Activated CD4-positive, alpha-beta T cell treated with anti-CD3 and anti-CD28 coated beads, Interleukin-2, Interleukin-6, amounts not matched to agents 100 ng/mL and 50 ng/mL, durations not matched to agents 16 hours and 8 hours (primary cell): ENCODE data around the gene EVX2.

Source experiments
- DNase-seq: peaks from one replicate; pipeline ENCODE4 v3.0.0-alpha.2; 2020

EVX2 gene

DNA sequence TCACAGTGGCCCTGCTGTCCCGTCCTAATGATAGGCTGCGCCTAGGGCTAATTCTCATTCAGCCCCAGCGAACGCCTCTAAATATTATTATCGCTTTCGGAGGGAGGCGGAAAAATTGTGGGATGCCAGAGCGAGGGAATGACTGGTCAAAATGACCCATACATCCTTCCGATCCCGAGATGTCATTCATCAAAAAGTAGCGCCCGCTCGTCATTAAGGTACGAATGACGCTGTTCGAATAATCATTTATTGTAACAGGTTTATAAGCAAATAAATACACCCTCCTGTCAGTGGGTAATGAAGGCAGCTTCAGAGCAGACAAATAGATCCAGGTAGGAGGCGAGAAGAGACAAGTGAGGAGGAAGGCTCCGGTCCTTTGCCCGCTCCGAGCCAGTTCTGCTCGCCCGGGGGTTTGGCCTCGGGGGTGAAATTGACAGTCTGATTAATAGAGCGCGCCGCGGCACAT, at the start of gene EVX2:
Gene EVX2, minus strand, starts transcription at position 167 of the 466 bp plus-strand sequence. CDS start 186 bp downstream, outside the sequence.
- no peak for DNase-seq

DNA sequence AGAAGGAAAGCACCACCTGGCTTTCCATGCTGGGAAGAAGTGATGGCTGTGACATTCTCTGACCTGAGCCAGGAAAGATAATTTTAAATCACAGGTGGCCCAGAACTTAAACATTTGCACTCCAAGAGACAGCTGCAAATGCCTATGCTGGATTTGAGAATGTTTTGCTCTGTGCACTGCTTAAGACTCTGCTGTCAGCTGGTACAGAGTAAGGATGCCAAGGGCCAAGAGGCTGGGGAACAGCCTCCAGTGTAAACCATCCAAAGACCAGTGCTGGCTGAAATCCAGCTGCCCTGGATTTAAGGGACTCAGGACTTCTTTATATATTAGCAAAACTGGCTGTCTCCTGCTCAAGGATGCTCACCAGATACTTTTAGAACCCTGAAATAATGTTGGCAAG, 49.6 kb upstream of the EVX2 start:
- no peak for DNase-seq

DNA sequence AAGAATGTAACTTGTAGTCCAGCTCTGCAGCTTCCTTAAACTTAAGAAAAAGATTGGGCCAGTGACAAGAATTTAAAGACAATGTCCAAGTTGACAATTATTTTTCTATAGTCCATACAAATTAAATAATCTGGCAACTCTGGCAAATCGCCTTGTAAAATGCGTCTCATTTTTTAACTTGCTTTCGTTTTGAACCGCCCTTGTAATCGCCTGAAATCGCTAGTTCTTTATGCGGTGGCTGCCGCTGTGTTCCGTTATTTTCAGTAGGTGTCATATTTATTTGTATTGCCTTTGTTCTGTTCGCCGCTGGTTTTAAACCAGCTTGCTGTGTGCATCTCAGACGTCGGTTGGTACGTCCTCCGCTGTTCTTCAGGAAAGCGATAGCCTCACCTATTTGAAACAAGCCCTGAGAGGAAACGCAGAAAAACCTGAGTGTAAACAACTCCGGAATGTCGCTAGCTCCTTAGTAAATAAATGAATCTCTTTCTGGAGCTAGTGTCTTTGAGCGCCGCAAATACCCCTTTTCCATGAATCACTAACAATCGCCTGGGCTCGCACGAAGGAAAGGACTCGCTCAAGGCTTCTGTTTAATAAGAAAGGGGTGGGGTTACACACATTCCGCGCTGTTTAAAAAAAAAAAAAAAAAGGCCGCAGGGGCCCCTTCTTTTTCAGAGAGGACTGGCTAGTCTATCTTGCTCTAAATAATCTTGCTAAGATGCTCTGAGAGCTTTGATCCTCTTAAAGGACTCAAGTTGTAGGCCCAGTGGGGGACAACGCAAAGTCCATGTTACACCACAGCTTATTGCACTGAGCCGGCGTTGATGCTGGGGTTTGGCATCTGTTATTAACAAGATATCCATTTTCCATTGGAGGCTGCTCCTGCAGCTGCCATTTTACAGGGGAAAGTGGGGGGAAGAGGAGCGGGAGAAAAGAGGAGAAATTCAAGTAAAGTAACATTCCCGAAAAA, 48.7 kb upstream of the EVX2 start:
- DNase-seq = no peak

DNA sequence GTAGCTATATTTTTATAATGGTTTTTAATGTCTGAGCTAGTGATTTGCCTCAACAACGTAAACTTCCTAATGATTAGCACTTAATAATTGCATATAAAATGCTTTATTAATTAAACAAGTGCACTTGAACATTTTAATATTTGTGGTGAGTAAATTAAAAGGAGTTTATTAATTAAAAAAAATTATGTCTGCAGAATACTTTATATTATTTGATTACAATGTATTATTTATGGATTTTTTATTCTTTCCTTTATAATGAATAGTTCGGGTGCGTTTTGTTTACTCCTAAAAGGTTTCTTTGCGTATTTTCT, 48.0 kb upstream of the EVX2 start:
- no peak for DNase-seq

DNA sequence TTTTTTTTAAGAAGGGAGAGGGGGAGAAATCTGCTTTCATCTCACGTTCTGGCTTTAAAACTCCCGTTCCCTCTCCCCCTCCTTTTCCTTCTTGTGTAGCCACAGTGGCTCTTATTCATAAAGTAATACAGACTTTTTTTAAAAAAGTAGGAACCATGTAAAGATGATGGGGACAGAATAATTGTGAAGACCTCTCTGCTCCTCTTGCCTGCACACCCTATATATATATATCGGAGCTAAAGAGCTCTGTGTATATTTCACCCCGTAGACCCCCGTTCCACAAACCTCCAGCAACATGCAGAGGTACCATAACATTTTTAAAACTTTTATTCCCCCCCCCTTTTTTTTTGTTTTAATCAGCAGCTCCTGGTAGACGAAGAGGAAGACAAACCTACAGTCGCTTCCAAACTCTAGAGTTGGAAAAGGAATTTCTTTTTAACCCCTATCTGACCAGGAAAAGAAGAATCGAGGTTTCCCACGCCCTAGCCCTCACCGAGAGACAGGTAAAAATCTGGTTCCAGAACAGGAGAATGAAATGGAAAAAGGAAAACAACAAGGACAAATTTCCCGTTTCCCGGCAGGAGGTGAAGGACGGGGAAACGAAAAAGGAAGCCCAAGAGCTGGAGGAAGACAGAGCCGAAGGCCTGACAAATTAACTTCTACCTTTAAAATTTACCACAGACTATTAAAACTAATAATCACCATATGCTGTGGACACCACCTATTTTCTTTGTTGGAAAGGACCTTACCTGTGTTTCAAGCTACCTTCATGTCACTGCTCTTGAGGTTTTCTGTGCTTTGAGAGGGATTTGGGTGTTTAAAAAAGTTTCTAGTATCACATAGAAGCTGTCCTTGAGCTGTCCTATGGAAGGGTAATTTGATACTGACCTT, 47.4 kb upstream of the EVX2 start:
- no peak for DNase-seq

DNA sequence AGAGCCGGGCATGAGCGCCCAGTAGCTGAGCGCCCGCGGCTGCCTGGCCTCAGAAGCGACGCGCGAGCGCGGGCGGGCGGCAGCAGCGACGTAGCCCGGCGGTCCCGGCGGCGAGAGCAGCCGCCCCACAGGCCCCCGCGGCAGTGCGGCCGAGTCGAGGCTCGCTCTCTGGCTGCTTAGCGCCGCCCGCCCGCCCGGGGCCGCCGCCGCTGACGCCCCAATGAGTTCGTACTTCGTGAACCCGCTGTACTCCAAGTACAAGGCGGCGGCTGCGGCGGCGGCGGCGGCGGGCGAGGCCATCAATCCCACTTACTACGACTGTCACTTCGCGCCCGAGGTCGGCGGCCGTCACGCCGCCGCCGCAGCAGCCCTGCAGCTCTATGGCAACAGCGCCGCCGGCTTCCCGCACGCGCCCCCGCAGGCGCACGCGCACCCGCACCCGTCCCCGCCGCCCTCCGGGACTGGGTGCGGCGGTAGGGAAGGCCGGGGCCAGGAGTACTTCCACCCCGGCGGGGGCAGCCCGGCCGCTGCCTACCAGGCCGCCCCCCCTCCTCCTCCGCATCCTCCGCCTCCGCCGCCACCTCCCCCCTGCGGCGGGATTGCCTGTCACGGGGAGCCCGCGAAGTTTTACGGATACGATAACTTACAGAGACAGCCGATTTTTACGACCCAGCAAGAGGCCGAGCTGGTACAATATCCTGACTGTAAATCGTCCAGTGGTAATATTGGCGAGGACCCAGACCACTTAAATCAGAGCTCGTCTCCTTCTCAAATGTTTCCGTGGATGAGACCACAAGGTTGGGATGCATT, 46.6 kb upstream of the EVX2 start:
- peak; percentile 16 for DNase-seq

DNA sequence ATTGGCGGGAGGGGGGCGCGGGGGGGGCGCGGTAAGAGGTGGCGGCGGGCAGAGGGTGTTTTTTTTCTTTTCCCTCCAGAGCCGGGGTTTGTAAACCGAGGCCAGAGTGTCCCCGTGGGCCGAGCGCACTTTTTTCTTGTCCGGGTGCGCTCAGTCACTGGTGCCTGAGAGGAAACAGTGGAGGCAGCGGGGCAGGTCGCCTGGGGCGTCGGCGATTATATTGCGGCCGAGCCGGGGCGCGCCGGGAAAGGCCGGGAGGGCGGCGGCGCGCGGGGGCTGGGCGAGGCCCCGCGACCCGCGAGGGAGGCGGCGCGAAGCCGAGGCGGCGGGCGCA, 46.0 kb upstream of the EVX2 start:
- no peak for DNase-seq

DNA sequence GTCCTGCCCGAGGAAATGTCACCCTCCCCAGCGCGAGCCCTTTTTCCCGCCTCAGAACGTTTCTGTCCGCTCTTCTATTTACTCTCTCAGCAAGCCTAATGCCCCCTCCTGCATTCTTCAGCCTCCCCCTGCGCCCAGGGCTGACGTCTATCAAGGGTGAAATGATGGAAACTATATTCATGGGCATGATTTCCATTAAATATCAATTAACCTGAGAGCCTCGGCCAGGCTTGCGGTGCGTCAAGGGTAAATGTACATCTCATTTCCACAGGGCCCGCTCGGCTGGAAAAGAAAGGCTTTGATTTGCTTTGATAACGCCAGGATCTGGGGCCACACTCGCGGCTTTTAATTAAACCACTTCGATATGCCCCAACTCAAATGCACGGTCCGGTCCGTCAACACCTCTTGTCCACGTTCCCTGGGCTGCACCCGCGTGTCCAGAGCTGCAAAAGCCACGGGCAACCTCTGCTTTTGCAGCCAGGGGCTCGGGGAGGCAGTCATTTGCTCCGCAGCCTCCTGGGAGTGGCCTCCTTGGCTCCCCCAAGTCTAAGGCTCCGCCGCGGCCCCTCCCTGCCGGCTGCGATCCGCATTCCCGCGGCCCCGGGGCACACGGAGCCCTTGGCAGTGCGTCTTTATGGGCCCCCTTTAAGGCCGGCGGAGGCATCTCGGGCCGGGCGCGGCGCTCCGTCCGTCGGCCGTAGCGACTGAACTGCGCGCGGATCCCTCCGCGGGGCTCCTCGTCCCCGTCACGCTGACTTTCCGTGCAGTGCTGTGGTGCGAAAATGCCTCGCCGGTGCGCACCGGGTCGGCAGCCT, 45.4 kb upstream of the EVX2 start, which contains the start of gene HOXD8:
Gene HOXD8, plus strand, starts transcription at position 724 of the 815 bp plus-strand sequence. CDS start 662 bp downstream, outside the sequence.
- DNase-seq = no peak

DNA sequence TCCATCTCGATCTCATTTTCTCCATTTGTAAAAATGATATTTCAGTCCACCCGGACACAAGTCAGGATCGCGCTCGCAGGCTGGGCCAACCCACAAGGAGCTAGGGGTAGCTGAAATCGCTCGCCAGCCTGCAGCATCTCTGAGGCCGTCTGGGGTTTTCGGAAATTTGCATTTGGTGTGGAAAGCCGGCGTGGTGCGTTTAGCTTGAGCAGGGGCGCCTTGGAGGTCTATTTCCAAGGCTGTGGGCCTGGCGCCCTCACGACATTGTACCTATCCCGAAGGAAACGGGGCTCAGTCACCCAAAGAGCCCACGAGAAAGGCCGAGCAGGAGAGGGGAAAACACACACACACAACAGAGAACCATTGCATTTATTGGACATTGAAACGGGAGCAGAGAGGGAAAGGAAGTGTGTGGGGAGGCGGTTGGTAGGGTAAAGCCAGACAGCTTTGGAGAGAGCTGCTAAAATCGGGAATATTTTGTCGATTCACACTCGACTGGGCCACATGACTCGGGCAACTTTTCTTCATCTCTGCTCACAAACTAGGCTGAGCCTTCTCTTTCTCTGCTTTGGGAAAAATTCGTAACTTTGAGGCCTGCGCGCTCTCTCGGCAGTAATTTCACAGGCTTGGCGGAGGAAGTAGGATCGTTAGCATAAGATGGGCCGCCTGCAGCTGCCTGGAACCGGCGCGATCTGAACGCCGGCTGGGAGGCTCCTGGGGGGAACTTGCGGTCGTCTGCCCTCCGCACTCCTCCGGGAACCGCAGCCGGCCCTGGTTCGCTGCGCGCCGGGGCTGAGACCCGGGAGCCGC, 44.6 kb upstream of the EVX2 start:
- no peak for DNase-seq

DNA sequence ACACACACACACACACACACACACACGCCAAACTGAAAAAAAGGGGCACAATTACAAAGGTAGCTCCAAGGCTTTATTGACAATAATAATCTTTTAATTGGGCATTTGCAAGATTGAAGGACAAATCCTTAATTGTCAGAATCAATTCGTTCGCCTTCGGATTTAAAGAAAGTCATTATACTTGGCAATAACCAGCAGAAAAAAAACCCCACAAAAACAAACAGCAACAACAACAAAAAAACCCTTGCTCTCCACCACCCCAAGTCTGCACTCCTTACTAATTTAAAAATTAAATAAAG, 44.0 kb upstream of the EVX2 start:
- DNase-seq = no peak

DNA sequence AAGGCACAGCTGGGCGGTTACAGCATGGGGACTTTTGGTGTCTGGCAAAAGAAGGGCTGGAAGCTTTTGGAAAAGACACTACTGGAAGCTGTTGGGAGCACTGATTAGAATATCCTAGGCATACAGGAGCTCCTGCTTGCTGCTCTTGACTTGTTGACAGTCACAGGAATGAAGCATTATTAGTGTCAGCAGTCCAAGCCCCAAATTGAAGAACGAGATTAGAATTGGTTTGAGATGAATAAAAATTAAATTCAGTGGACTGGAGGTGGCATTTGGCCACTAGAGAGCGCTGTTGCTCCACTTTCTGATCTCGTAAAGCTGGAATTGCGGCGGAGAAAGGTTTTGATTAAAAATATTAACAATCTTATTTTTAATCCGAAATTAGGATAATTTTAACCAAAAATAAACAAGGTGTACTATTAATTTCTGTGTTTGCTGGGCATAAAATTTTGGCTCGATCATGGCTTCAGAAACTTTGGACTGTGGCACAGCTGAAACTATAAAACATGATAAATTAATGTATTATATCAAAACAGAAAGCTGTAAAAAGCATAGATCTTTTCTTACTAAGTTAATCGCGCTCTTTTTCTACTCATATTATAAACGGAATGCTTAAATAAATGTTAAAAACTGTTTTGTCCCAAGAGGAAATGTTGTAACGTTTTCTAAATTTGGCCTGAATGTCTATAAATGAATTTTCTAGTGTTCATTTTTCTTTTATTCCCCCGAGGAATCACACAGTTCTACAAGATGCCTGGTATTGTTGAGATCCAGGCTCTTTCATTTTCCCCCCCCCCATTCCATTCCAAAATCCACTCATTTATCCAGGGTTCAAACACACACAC, 43.4 kb upstream of the EVX2 start:
- peak; percentile 56 for DNase-seq

DNA sequence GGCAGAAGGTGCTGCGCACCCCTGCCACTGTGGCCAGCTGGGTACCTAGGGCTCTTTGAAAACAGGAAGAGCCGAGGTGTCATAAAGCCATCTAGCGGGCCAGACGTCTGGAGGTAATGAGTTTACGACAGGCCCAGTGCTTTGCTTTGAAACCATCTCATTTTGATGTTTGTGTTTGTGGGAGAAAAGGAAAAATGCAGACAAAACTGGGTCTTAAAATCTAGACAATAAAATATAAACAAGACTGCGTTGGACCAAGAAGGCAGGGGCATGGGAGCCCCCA, 42.0 kb upstream of the EVX2 start:
- DNase-seq = no peak

DNA sequence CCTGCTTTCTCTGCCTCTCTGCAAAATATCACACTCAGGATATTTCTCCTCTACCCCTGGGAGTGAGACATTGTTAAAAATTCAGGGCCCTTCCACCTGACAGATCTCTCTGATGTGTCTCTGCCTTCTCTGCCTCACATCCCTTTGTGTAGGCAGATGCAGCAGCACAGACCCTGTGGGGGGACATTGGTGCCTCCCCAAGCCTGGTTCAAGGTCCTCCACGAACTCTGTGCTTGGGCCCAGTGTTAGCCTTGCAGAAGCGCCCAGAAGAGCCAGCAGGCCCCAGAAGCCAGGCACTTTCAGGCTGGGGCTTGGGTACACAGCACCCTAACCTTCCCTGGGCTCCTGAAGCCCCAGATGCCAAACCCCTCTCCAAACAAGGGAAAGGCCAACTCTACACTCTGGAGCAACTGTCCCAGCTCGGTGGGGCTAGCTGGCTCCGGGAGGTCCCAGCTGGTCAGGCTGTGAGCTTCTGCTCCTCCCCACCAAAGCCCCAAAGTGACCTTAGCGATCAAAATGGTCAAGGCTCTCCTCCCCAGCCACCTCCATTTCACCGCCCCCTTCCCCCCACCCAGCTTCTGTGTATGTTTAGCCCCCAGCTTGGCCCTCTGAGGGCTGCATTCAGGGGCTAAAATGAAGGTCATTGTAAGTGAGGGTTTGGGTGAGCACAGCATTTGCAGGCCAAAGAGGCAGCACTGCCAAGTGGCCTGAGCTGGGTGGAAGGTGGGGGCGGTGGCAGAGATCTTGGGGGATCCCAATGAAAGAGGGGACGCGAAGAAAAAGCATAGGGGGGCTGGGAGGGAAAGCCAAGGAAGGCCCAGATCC, 41.4 kb upstream of the EVX2 start:
- DNase-seq = no peak

DNA sequence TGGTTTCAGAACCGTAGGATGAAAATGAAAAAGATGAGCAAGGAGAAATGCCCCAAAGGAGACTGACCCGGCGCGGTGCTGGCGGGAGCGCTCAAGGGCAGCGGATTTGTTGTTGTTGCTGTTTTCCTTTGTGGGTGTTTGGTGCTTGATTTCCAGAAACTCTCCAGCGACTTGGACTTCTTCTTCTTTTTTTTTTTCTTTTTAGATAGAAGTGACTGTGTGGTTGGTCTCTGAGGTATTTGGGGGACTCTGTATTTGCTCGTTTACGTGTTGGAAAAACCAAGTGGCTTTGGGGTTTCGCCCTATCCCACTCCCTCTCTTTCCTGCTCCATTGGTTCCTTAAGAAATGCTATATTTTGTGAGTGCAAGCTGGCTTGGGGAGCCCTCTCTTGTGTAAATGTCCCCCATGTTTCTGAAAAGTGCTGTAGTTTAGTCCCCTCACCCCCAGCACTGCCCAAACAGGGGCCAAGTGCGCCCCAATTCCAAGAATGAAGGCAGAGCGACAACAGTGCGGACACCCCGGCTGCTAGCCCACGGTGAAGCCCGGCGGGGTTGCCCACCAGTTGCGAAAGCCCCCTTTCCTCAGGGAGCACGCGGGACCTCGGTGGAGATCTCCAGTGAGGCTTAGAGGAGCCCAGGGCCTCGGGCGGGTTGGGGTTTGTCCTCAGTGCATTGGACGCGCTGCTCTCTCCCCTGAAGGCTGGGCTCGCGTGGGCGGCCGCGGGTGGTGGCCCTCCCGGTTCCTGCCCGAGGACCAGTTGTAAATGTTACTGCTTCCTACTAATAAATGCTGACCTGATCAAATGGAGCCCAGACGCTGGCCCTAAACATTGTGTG, 40.6 kb upstream of the EVX2 start:
- DNase-seq = no peak

DNA sequence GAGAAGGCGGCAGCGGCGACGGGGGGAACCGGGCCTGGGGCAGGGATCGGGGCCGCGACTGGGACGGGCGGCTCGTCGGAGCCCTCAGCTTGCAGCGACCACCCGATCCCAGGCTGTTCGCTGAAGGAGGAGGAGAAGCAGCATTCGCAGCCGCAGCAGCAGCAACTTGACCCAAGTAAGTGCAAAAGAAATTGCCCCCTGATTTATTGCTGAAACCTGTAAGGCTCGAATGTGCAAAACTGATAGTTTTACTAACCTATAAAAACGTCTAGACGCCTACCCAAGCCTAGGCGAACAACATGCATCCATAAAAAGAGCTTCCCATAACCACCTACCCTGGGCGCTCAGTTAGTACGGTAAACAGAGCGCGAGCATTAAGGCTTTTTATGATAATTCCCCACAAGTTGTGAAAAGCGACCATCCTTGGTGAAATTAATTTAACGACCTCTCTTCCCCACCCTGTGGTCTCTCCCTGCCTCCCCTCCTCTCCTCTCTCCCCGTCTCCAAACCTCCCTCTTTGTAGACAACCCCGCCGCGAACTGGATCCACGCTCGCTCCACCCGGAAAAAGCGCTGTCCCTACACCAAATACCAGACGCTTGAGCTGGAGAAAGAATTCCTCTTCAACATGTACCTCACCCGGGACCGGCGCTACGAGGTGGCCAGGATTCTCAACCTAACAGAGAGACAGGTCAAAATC, 39.8 kb upstream of the EVX2 start:
- DNase-seq = no peak

DNA sequence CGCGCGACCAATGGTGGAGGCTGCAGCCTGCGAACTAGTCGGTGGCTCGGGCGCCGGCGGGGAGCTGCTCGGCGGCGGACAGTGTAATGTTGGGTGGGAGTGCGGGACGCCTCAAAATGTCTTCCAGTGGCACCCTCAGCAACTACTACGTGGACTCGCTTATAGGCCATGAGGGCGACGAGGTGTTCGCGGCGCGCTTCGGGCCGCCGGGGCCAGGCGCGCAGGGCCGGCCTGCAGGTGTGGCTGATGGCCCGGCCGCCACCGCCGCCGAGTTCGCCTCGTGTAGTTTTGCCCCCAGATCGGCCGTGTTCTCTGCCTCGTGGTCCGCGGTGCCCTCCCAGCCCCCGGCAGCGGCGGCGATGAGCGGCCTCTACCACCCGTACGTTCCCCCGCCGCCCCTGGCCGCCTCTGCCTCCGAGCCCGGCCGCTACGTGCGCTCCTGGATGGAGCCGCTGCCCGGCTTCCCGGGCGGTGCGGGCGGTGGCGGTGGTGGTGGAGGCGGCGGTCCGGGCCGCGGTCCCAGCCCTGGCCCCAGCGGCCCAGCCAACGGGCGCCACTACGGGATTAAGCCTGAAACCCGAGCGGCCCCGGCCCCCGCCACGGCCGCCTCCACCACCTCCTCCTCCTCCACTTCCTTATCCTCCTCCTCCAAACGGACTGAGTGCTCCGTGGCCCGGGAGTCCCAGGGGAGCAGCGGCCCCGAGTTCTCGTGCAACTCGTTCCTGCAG, 39.1 kb upstream of the EVX2 start, which contains the start of gene HOXD9:
Gene HOXD9, plus strand, starts transcription at position 37 of the 728 bp plus-strand sequence. Its CDS starts 50 bp downstream, at position 87.
- DNase-seq = no peak

DNA sequence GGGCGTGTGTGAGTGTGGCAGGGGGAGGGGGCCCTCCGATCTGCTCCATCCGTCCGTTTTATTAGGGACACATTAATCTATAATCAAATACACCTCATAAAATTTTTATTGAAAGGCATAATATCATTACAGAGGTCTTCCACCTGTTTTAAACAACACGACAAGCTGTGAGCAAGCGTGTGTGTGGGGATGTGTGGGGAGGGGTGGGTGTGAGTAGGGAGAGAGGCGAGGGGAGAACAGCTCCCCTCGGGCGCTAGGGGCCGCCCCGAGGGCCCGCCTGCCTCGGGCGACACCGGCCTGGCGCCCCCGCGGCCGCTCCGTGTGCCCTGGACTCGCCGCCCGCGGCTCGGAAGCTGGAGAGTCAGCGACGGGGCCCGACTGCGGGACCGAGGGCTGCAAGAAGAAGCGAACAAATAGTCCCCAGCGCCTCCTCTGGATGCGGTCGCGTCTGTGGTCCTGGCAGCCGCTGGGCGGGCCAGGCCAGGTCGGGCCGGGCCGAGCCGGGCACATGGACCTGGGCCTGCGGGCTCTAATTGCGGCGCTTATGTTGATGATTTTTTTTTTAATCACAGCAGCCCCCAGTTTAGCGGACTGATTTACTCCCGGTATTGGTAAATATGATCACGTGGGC, 38.4 kb upstream of the EVX2 start:
- DNase-seq = no peak
